ENCODE results near the gene CPD. TPM values are rescaled to one million over a fixed set of nuclear protein-coding genes. Genes with fewer than 3 reads are reported as not detected.

The CPD gene
- total RNA-seq, 1 donor from 2014 or later, result 124 TPM

Other genes starting within 250 kb of the CPD start
- gene SLC6A4, start 143.2 kb upstream of the CPD start, total RNA-seq, result not detected in 2 replicates
- 16.8 and 24.7 TPM in 2 replicates for gene BLMH, start 87.0 kb upstream of the CPD start, total RNA-seq
- not detected in 2 replicates for gene TMIGD1, start 44.9 kb upstream of the CPD start, total RNA-seq
- gene GOSR1, start 98.5 kb downstream of the CPD start, total RNA-seq, result 23.9 and 26.1 TPM in 2 replicates

Measured in epithelial cell of proximal tubule (primary cell).